ENCODE results near the gene ABLIM1.
A peak's percentile ranks its signal among the peaks of the same experiment; 100 is the strongest.

ABLIM1 gene

DNA sequence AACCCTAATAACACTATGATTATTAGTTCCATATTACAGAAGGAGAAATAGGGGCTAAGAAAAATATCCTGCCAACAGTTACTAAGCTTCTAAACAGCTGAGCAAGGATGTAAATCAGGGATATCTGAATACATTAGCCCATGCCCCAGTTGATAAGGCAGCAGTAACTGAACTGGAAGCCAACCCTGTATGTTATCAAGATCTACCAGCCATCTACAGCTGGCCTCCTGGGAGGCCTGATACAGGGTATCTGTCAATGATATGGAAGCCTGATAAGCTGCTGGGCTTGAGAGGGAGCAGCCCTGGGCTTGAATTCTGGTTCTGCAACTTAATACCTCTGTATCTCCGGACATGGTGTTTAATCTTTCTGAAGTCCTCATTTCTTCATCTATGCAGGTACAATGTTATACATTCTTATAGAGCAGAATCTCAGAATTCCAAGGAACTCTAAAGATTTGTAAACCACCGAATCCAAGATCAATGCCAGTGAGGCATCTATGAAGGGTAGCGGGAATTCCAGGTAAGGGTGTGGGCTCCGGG is 215.9 kb downstream of the ABLIM1 start:
- H4K20me1 ChIP-seq (ENCODE audit: insufficient read depth, low read length) = no peaks in the 10 kb centered on the region
- no peaks in the 10 kb centered on the region for H3F3A ChIP-seq (ENCODE audit: insufficient read depth, low read length)
- H3K4me3 ChIP-seq (ENCODE audit: low read length) = no peak overlapping the region
- H3K9me3 ChIP-seq (replicated peaks; ENCODE audit: insufficient read depth, low read length) = no peaks in the 10 kb centered on the region
- no peak for DNase-seq
- H3K27me3 ChIP-seq (replicated peaks; ENCODE audit: insufficient read depth, low read length) = no peaks in the 10 kb centered on the region
- H3K79me2 ChIP-seq (ENCODE audit: low read length) = no peaks in the 10 kb centered on the region
- H3K27ac ChIP-seq (ENCODE audit: low read length) = no peak overlapping the region
- no peak overlapping the region for H3K4me2 ChIP-seq (ENCODE audit: low read depth, low read length)
- H3K4me1 ChIP-seq (ENCODE audit: low read length) = no peaks in the 10 kb centered on the region
- no peak for TF ChIP-seq EZH2 (optimal IDR thresholded peaks at IDR 0.05; ENCODE audit: low read depth, low read length)
- TF ChIP-seq, protein P1, sequence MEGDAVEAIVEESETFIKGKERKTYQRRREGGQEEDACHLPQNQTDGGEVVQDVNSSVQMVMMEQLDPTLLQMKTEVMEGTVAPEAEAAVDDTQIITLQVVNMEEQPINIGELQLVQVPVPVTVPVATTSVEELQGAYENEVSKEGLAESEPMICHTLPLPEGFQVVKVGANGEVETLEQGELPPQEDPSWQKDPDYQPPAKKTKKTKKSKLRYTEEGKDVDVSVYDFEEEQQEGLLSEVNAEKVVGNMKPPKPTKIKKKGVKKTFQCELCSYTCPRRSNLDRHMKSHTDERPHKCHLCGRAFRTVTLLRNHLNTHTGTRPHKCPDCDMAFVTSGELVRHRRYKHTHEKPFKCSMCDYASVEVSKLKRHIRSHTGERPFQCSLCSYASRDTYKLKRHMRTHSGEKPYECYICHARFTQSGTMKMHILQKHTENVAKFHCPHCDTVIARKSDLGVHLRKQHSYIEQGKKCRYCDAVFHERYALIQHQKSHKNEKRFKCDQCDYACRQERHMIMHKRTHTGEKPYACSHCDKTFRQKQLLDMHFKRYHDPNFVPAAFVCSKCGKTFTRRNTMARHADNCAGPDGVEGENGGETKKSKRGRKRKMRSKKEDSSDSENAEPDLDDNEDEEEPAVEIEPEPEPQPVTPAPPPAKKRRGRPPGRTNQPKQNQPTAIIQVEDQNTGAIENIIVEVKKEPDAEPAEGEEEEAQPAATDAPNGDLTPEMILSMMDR (IDR thresholded peaks at IDR 0.05; ENCODE audit: low read length) = no peak
- no peak for TF ChIP-seq EZH2phosphoT487 (IDR thresholded peaks at IDR 0.05; ENCODE audit: low read length)
- H2AFZ ChIP-seq (ENCODE audit: low read length) = no peak overlapping the region
- no peak overlapping the region for H3K9ac ChIP-seq (ENCODE audit: low read length)
- no peaks in the 10 kb centered on the region for H3K36me3 ChIP-seq (replicated peaks; ENCODE audit: insufficient read depth, low read length)
- H3K9me2 ChIP-seq (replicated peaks; ENCODE audit: insufficient read depth, low read length) = no peaks in the 10 kb centered on the region

DNA sequence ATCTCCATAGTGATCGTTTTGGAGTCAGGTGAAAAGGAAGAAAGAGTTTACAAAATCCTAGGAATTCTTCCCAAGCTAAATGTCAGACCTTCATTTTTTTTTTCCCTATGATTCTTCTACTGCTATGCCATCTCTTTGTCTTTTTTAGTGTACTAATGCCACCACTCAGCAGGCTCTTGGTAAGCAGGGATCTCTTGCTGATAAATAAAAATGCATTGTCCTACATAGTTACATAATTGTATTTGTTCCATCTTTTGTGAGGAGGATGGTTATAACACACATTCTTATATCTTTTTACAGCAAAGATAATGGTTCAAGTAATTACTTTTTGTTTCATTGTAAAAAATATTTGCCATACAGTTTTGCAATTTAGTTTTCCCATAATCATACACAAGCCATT is 217.0 kb downstream of the ABLIM1 start:
- Histone ChIP-seq H3K4me3 (ENCODE audit: low read length) (no peak overlapping the region), H4K20me1 (ENCODE audit: insufficient read depth, low read length) (no peaks in the 10 kb centered on the region), H3K36me3 (replicated peaks; ENCODE audit: insufficient read depth, low read length) (no peaks in the 10 kb centered on the region), H3F3A (ENCODE audit: insufficient read depth, low read length) (no peaks in the 10 kb centered on the region), H3K79me2 (ENCODE audit: low read length) (no peaks in the 10 kb centered on the region), H3K27ac (ENCODE audit: low read length) (no peak overlapping the region), H3K9me2 (replicated peaks; ENCODE audit: insufficient read depth, low read length) (no peaks in the 10 kb centered on the region), H2AFZ (ENCODE audit: low read length) (no peak overlapping the region), H3K4me2 (ENCODE audit: low read depth, low read length) (no peak overlapping the region), H3K4me1 (ENCODE audit: low read length) (no peaks in the 10 kb centered on the region), H3K27me3 (replicated peaks; ENCODE audit: insufficient read depth, low read length) (no peaks in the 10 kb centered on the region), H3K9me3 (replicated peaks; ENCODE audit: insufficient read depth, low read length) (no peaks in the 10 kb centered on the region), H3K9ac (ENCODE audit: low read length) (no peak overlapping the region)
- no peak for DNase-seq
- TF ChIP-seq EZH2 (optimal IDR thresholded peaks at IDR 0.05; ENCODE audit: low read depth, low read length) = no peak
- TF ChIP-seq, protein P1 (IDR thresholded peaks at IDR 0.05; ENCODE audit: low read length) = no peak
- TF ChIP-seq EZH2phosphoT487 (IDR thresholded peaks at IDR 0.05; ENCODE audit: low read length) = no peak

DNA sequence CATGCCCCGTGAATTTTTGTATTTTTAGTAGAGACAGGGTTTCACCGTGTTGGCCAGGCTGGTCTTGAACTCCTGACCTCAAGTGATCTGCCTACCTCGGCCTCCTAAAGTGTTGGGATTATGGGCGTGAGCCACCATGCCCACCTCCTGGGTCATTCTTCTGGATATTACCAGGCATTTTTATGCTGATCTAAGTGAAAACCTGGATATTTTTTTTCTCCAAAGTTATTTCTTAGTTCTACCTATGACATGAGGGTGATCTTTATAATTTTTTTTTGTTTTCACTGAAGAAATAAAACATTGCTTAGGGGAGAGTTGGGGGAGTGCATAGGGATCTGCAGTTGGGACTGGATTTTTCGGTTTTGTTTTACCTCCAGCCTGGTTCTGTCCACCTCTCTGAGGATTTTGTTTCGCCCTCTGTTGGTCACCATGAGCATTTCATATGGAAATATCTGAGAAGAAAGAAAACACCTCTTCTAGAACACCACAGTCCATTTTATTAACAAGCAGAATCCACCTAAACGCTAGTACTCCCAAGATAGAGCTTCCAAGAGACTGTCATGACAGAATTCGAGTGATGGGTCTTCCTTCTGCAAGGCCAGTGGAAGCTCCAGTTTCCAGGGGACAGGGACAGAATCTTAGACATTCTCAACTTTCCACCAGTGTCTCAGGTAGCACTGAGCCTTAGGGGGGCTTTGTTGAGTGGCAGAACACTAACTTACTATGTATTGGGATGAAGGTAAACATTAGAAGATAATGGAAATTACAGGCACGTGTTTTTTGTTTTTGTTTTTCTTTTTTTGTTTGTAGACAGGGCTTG is 220.4 kb downstream of the ABLIM1 start:
- H3F3A ChIP-seq (ENCODE audit: insufficient read depth, low read length) = no peaks in the 10 kb centered on the region
- H3K9ac ChIP-seq (ENCODE audit: low read length) = no peak overlapping the region
- no peak overlapping the region for H3K27ac ChIP-seq (ENCODE audit: low read length)
- H3K36me3 ChIP-seq (replicated peaks; ENCODE audit: insufficient read depth, low read length) = no peaks in the 10 kb centered on the region
- no peaks in the 10 kb centered on the region for H4K20me1 ChIP-seq (ENCODE audit: insufficient read depth, low read length)
- TF ChIP-seq EZH2phosphoT487 (IDR thresholded peaks at IDR 0.05; ENCODE audit: low read length) = no peak
- TF ChIP-seq, protein P1 (IDR thresholded peaks at IDR 0.05; ENCODE audit: low read length) = peak; percentile 40
- no peaks in the 10 kb centered on the region for H3K9me3 ChIP-seq (replicated peaks; ENCODE audit: insufficient read depth, low read length)
- no peak overlapping the region for H3K4me2 ChIP-seq (ENCODE audit: low read depth, low read length)
- no peak overlapping the region for H2AFZ ChIP-seq (ENCODE audit: low read length)
- DNase-seq = peak; percentile 18
- no peaks in the 10 kb centered on the region for H3K4me1 ChIP-seq (ENCODE audit: low read length)
- no peaks in the 10 kb centered on the region for H3K79me2 ChIP-seq (ENCODE audit: low read length)
- no peak overlapping the region for H3K4me3 ChIP-seq (ENCODE audit: low read length)
- H3K27me3 ChIP-seq (replicated peaks; ENCODE audit: insufficient read depth, low read length) = no peaks in the 10 kb centered on the region
- no peaks in the 10 kb centered on the region for H3K9me2 ChIP-seq (replicated peaks; ENCODE audit: insufficient read depth, low read length)

Data from MM.1S (cell line).